ENCODE measurements around the gene WDR3.

WDR3 gene

DNA sequence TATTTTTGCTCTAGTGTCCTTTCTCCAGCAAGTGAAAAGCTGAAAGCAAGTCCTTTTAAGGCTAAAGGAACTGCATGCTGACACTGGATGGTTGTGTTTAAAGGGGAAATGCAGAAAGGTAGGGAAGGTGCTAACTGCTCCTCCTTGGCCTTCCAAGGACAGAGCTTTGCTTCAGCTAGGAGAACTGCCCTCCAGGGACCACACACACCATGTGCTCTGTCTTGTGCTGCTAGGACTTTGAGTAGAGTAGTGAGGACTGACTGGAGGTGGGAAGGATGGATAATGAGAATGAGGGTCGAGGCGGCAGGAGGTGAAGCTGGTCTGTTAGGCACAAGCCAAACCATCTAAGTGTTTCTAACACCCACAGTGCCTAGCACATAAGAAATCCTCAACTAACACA lies 77.9 kb downstream of the WDR3 start:
- TF ChIP-seq, protein P1, sequence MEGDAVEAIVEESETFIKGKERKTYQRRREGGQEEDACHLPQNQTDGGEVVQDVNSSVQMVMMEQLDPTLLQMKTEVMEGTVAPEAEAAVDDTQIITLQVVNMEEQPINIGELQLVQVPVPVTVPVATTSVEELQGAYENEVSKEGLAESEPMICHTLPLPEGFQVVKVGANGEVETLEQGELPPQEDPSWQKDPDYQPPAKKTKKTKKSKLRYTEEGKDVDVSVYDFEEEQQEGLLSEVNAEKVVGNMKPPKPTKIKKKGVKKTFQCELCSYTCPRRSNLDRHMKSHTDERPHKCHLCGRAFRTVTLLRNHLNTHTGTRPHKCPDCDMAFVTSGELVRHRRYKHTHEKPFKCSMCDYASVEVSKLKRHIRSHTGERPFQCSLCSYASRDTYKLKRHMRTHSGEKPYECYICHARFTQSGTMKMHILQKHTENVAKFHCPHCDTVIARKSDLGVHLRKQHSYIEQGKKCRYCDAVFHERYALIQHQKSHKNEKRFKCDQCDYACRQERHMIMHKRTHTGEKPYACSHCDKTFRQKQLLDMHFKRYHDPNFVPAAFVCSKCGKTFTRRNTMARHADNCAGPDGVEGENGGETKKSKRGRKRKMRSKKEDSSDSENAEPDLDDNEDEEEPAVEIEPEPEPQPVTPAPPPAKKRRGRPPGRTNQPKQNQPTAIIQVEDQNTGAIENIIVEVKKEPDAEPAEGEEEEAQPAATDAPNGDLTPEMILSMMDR (IDR thresholded peaks at IDR 0.05; ENCODE audit: insufficient read depth, low read depth, low read length, missing control alignments) = no peak
- no peak overlapping the region for H3K4me3 ChIP-seq (ENCODE audit: low read depth, low read length)
- no peak for DNase-seq (ENCODE audit: low read depth)

DNA sequence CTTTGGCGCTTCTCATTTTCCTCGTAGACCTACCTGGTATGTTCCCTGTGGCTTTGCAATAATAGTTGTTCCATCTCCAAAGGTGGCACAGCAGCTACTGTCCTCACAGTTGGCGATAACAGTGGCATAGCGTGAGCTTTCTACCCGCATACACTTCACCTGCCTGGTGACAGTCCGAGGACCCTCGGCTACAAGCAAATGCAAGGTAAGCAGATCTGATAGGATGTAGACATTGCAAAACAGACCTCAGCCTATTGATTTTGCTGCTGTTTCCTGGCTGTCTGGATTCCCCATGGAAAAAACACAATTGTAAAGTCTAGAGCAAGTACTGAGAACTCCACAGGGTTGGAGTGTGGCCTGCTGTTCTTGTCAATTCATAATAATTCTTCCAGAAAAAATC lies 78.5 kb downstream of the WDR3 start:
- H3K4me3 ChIP-seq (ENCODE audit: low read depth, low read length) = no peak overlapping the region
- DNase-seq (ENCODE audit: low read depth) = no peak
- TF ChIP-seq, protein P1 (IDR thresholded peaks at IDR 0.05; ENCODE audit: insufficient read depth, low read depth, low read length, missing control alignments) = no peak

DNA sequence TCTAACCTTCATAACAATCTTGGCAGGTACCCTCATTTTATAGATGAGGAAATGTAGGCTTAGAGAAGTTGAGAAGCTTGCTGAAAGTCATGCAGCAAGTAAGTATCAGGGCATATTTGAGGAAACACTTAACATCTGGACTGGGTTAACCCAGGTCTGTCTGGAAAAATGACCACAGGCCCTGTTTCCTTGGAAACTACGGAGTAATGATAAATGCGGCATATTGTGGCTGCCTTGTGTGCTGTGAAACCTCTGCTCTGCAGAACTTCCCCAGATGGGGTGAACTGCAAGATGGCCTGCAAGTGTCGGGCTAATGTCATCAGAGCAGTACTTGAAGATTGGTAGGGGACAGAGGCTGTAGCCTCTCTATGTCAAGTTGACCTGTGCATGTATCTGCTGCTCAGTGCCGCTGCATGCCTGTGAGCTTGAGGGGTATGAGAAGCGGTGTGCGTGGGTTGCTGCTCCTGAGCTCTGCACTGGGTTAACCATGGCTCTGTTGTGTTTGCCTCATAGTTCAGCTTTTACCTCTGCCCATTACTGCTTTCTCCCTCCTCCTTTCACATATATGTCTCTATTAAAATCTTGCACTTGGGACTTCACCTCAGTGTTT lies 83.1 kb downstream of the WDR3 start:
- TF ChIP-seq, protein P1 (IDR thresholded peaks at IDR 0.05; ENCODE audit: insufficient read depth, low read depth, low read length, missing control alignments) = no peak

DNA sequence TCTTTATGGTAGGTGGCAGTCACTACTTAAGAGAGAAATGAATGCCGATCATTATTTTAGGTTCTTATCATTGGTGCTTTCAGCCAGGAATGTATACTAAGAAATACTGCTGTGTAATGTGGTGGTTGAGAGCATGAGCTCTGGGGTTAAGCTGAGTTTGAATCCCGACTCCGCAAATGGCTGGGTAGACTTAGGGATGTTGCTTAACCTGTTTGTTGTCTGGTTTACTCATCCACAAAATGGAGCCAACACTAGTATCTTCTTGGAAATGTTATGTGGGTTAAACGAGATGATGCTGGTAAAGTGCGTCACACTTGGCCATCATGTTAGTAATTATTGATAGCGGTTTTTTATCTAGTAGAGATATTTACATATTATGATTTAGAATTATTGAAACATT lies 83.8 kb downstream of the WDR3 start:
- TF ChIP-seq, protein P1 (IDR thresholded peaks at IDR 0.05; ENCODE audit: insufficient read depth, low read depth, low read length, missing control alignments) = no peak
- no peak for DNase-seq (ENCODE audit: low read depth)
- H3K4me3 ChIP-seq (ENCODE audit: low read depth, low read length) = no peak overlapping the region

More for the DNA sequence above, 83.1 kb downstream of the WDR3 start:
- no peak overlapping the region for H3K4me3 ChIP-seq (ENCODE audit: low read depth, low read length)
- DNase-seq (ENCODE audit: low read depth) = no peak

DNA sequence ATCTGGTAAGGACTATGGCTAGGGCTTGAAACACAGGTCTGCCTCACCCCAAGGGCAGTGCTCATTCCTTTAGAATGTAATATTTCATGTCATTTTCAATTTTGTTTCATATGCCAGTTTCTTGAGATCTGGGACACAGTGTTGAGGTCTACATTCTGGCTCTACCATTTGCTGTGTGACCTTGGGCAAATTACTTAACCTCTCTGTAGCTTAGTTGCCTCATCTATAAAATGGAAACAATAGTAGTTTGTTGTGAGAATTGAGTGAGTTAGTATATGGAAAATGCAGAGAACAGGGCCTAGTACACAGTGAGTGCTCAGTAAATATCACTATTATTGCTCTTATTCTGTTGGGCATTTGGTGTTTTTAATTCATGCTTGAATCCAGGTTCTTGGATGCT lies 84.4 kb downstream of the WDR3 start:
- no peak for DNase-seq (ENCODE audit: low read depth)
- no peak overlapping the region for H3K4me3 ChIP-seq (ENCODE audit: low read depth, low read length)
- TF ChIP-seq, protein P1 (IDR thresholded peaks at IDR 0.05; ENCODE audit: insufficient read depth, low read depth, low read length, missing control alignments) = no peak
